SK-N-SH treated with all-trans-retinoic acid at 6 μM for 48 hours (cell line): ENCODE measurements around the gene IQSEC3.

Experiments used
- ARNTL ChIP-seq: fragments of 450-650 bp; formaldehyde crosslinking; IDR thresholded peaks from 2 replicates; pipeline ENCODE4 v1.5.0; 2020; ENCODE audit warnings: low read depth, mild to moderate bottlenecking, moderate library complexity, borderline replicate concordance
- CSDC2 ChIP-seq: fragments of 250-450 bp; sonication (Bioruptor Pico); IDR thresholded peaks from 2 replicates; pipeline ENCODE4 v1.5.0; 2020; ENCODE audit warnings: mild to moderate bottlenecking, moderate library complexity
- GLIS3 ChIP-seq: fragments of 250-450 bp; sonication (Bioruptor Pico); IDR thresholded peaks from 2 replicates; pipeline ENCODE4 v1.5.0; 2020; ENCODE audit warnings: mild to moderate bottlenecking, moderate library complexity
- OSR1 ChIP-seq: fragments of 250-450 bp; sonication (Bioruptor Pico); IDR thresholded peaks from 2 replicates; pipeline ENCODE4 v1.8.0; 2022; ENCODE audit warnings: moderate library complexity, mild to moderate bottlenecking, inconsistent platforms
- RARB ChIP-seq: fragments of 250-450 bp; sonication (Bioruptor Pico); IDR thresholded peaks from 2 replicates; pipeline ENCODE4 v1.8.0; 2021; ENCODE audit warnings: mild to moderate bottlenecking, moderate library complexity
- SNAI2 ChIP-seq: fragments of 250-450 bp; sonication (Bioruptor Pico); IDR thresholded peaks from 2 replicates; pipeline ENCODE4 v1.5.0; 2020; ENCODE audit warnings: mild to moderate bottlenecking, moderate library complexity
- TCF4 ChIP-seq: fragments of 250-450 bp; sonication (Bioruptor Pico); IDR thresholded peaks from 2 replicates; pipeline ENCODE4 v1.8.0; 2021; ENCODE audit warnings: mild to moderate bottlenecking, moderate library complexity, borderline replicate concordance
- TOX ChIP-seq: fragments of 250-450 bp; sonication (Bioruptor Pico); IDR thresholded peaks from 2 replicates; pipeline ENCODE4 v1.8.0; 2021; ENCODE audit warnings: mild to moderate bottlenecking, moderate library complexity, borderline replicate concordance
- ZC3H10 ChIP-seq: fragments of 250-450 bp; sonication (Bioruptor Pico); IDR thresholded peaks from 2 replicates; pipeline ENCODE4 v1.5.1; 2021; ENCODE audit warnings: mild to moderate bottlenecking, moderate library complexity
- ZFP3 ChIP-seq: fragments of 250-450 bp; sonication (Bioruptor Pico); IDR thresholded peaks from 2 replicates; pipeline ENCODE4 v1.5.0; 2020; ENCODE audit warnings: mild to moderate bottlenecking, moderate library complexity
- ZFP30 ChIP-seq: fragments of 450-650 bp; formaldehyde crosslinking; IDR thresholded peaks from 2 replicates; pipeline ENCODE4 v1.5.0; 2022; ENCODE audit warnings: mild to moderate bottlenecking, moderate library complexity
- ZNF70 ChIP-seq: fragments of 450-650 bp; formaldehyde crosslinking; IDR thresholded peaks from 2 replicates; pipeline ENCODE4 v1.5.0; 2020; ENCODE audit warnings: mild to moderate bottlenecking, moderate library complexity
- ZNF8 ChIP-seq: fragments of 450-650 bp; formaldehyde crosslinking; IDR thresholded peaks from 2 replicates; pipeline ENCODE4 v1.5.0; 2020; ENCODE audit warnings: mild to moderate bottlenecking, moderate library complexity
- TF ChIP-seq, protein P1 (sequence below): fragments of 250-450 bp; sonication (Bioruptor Pico); IDR thresholded peaks from 2 replicates; pipeline ENCODE4 v1.8.0; 2020; ENCODE audit warnings: mild to moderate bottlenecking, moderate library complexity, borderline replicate concordance

DNA sequence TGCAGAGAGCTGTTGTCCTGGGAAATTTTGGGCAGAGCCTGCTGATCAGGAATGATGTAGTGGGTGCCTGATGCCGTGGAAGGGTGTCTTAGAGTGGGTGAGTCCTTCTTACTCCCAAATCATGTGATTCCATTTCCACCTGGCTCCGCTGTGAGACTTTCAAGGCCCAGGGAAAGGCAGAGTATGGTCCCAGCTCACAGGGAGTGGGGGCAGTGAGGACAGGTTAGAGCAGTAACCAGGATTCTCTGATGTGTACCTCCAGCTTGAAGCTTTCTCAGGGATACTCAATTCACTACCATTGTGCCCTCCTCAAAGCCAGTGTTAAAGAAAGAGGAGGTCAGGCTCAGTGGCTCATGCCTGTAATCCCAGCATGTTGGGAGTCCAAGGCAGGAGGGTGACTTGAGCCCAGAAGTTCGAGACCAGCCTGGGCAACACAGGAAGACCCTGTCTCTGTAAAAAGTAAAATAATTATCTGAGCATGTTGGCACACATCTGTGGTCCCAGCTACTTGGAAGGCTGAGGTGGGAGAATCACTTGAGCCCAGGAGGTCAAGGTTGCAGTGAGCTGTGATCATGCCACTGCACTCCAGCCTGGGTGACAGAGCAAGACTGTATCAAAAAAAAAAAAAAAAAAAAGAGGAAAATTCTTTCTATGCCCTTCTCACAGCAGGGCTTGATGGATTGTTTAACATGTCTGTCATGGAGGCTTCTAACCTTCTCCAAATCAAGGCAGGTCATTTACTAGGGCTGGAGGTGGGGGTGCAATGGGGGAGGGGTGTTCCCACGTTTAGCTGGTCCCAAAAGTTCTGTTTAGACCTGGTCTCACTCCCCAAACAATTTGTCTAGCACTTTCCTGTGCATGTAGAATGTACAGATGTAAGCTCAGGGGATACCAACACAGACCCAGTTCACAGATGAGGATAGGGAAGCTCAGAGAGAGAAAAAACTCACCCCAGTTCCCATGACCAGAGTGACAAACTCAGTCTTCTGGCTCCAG, 12.5 kb upstream of the IQSEC3 start:
- TF ChIP-seq SNAI2 (no peak), GLIS3 (CRISPR knock-in tag) (no peak), ZC3H10 (CRISPR knock-in tag) (no peak), ZFP3 (no peak), ZNF70 (CRISPR knock-in tag) (no peak), OSR1 (CRISPR knock-in tag) (no peak), CSDC2 (CRISPR knock-in tag) (no peak), ARNTL (no peak), TCF4 (no peak), RARB (CRISPR knock-in tag) (no peak), TOX (CRISPR knock-in tag) (no peak), ZNF8 (CRISPR knock-in tag) (no peak), ZFP30 (CRISPR knock-in tag) (no peak)
- TF ChIP-seq, protein P1, sequence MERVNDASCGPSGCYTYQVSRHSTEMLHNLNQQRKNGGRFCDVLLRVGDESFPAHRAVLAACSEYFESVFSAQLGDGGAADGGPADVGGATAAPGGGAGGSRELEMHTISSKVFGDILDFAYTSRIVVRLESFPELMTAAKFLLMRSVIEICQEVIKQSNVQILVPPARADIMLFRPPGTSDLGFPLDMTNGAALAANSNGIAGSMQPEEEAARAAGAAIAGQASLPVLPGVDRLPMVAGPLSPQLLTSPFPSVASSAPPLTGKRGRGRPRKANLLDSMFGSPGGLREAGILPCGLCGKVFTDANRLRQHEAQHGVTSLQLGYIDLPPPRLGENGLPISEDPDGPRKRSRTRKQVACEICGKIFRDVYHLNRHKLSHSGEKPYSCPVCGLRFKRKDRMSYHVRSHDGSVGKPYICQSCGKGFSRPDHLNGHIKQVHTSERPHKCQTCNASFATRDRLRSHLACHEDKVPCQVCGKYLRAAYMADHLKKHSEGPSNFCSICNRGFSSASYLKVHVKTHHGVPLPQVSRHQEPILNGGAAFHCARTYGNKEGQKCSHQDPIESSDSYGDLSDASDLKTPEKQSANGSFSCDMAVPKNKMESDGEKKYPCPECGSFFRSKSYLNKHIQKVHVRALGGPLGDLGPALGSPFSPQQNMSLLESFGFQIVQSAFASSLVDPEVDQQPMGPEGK (CRISPR knock-in tag) = no peak
